Endothelial cell of umbilical vein (primary cell): ENCODE measurements around the gene AGRN.

Experiments used
- POLR2AphosphoS5 ChIP-seq: IDR thresholded peaks from 2 replicates; pipeline ENCODE4 v1.6.1; 2012; ENCODE audit warnings: low read depth, mild to moderate bottlenecking, control low read depth, low read length, moderate library complexity; ENCODE audit not compliant: insufficient read depth
- TF ChIP-seq, protein P1 (sequence below), 2 donors: IDR thresholded peaks; 1 replicate in 1 of 2; 2 replicates in 1 of 2; pipeline ENCODE4 v1.5.1; 2011; ENCODE audit warnings: low read length in 2 of 2, mild to moderate bottlenecking in 2 of 2, moderate library complexity in 2 of 2, control low read depth in 1 of 2, inconsistent platforms in 1 of 2, low read depth in 1 of 2; ENCODE audit not compliant: insufficient read depth in 1 of 2; ENCODE audit errors: extremely low read depth in 1 of 2

- TF ChIP-seq POLR2AphosphoS5: no peak
- TF ChIP-seq, protein P1, sequence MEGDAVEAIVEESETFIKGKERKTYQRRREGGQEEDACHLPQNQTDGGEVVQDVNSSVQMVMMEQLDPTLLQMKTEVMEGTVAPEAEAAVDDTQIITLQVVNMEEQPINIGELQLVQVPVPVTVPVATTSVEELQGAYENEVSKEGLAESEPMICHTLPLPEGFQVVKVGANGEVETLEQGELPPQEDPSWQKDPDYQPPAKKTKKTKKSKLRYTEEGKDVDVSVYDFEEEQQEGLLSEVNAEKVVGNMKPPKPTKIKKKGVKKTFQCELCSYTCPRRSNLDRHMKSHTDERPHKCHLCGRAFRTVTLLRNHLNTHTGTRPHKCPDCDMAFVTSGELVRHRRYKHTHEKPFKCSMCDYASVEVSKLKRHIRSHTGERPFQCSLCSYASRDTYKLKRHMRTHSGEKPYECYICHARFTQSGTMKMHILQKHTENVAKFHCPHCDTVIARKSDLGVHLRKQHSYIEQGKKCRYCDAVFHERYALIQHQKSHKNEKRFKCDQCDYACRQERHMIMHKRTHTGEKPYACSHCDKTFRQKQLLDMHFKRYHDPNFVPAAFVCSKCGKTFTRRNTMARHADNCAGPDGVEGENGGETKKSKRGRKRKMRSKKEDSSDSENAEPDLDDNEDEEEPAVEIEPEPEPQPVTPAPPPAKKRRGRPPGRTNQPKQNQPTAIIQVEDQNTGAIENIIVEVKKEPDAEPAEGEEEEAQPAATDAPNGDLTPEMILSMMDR (IDR thresholded peaks at IDR 0.05; ENCODE audit: extremely low read depth in 1 of 2, insufficient read depth in 1 of 2, low read depth in 1 of 2, low read length in 2 of 2): no peak
Observed at GRCh38 chr1:1052003-1052840, 32.3 kb downstream of the AGRN start.
